Measurements from ENCODE around the gene ALKBH6. TPM values are rescaled to one million over a fixed set of nuclear protein-coding genes. Genes with fewer than 3 reads are reported as not detected.
A peak's percentile ranks its signal among the peaks of the same experiment; 100 is the strongest.

The ALKBH6 gene
- total and polyA plus RNA-seq, 2 of the 13 experiments (the other 11 are each of a cell fraction or from before 2014, with no cell fraction given) = 13.7 to 18.1 TPM

GRCh38 chr19:36014012-36014924 lies at the start of gene ALKBH6 (continued):
- 0 out of 2 replicates have a peak, but pooled peaks have one; percentile 43 for TF ChIP-seq ZHX2 (IDR thresholded peaks at IDR 0.05; ENCODE audit: low read depth)
- no peak for TF ChIP-seq ZHX2 (CRISPR knock-in tag; IDR thresholded peaks at IDR 0.05; ENCODE audit: borderline replicate concordance)
- no peak for TF ChIP-seq ZNF781 (CRISPR knock-in tag; IDR thresholded peaks at IDR 0.05; ENCODE audit: borderline replicate concordance, not compliant biosample characterization)
- peak; percentile 85 for TF ChIP-seq ZNF501 (CRISPR knock-in tag; IDR thresholded peaks at IDR 0.05)
- TF ChIP-seq IKZF4 (CRISPR knock-in tag; IDR thresholded peaks at IDR 0.05; ENCODE audit: borderline replicate concordance, low read depth, not compliant biosample characterization) = peak; percentile 32
- TF ChIP-seq SP1 (IDR thresholded peaks at IDR 0.05) = no peak
- TF ChIP-seq SP1 (CRISPR knock-in tag; IDR thresholded peaks at IDR 0.05) = peak; percentile 90
- TF ChIP-seq CHD2 (IDR thresholded peaks at IDR 0.05; ENCODE audit: low read depth, low read length) = peak; percentile 75; the same call in 1 of the 2 replicates
- peak; percentile 26; the same call in 1 of the 2 replicates for TF ChIP-seq RFX5 (IDR thresholded peaks at IDR 0.05; ENCODE audit: low read depth, low read length)
- no peak for TF ChIP-seq ETS1 (CRISPR knock-in tag; IDR thresholded peaks at IDR 0.05)
- no peak for TF ChIP-seq ZEB1 (IDR thresholded peaks at IDR 0.05; ENCODE audit: insufficient replicate concordance, low read depth)
- peak; percentile 77 for TF ChIP-seq CREB1 (IDR thresholded peaks at IDR 0.05)
- peak; percentile 92 for TF ChIP-seq CREB1 (CRISPR knock-in tag; IDR thresholded peaks at IDR 0.05)
- TF ChIP-seq NFYB (CRISPR knock-in tag; IDR thresholded peaks at IDR 0.05) = peak; percentile 94
- TF ChIP-seq HBP1 (CRISPR knock-in tag; IDR thresholded peaks at IDR 0.05; ENCODE audit: low read depth) = no peak
- TF ChIP-seq TARDBP (CRISPR knock-in tag; IDR thresholded peaks at IDR 0.05) = peak; percentile 17; the same call in 1 of the 2 replicates
- TF ChIP-seq MYC (CRISPR knock-in tag; IDR thresholded peaks at IDR 0.05; ENCODE audit: borderline replicate concordance) = peak; percentile 49; the same call in 1 of the 2 replicates
- TF ChIP-seq ETV5 (CRISPR knock-in tag; IDR thresholded peaks at IDR 0.05; ENCODE audit: borderline replicate concordance) = peak; percentile 32; the same call in 1 of the 2 replicates
- TF ChIP-seq ELF4 (CRISPR knock-in tag; IDR thresholded peaks at IDR 0.05; ENCODE audit: borderline replicate concordance) = peak; percentile 62; the same call in 1 of the 2 replicates
- peak; percentile 76; the same call in 1 of the 2 replicates for TF ChIP-seq TSC22D2 (CRISPR knock-in tag; IDR thresholded peaks at IDR 0.05; ENCODE audit: borderline replicate concordance)
- peak; percentile 17; the same call in 1 of the 2 replicates for TF ChIP-seq ZNF580 (CRISPR knock-in tag; IDR thresholded peaks at IDR 0.05; ENCODE audit: borderline replicate concordance, low read depth)

Measured in HepG2 (cell line).